Measurements from ENCODE around the gene MOGAT1. TPM values are rescaled to one million over a fixed set of nuclear protein-coding genes. Genes with fewer than 3 reads are reported as not detected.

Gene MOGAT1, protein sequence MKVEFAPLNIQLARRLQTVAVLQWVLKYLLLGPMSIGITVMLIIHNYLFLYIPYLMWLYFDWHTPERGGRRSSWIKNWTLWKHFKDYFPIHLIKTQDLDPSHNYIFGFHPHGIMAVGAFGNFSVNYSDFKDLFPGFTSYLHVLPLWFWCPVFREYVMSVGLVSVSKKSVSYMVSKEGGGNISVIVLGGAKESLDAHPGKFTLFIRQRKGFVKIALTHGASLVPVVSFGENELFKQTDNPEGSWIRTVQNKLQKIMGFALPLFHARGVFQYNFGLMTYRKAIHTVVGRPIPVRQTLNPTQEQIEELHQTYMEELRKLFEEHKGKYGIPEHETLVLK
- total RNA-seq (2014; rRNA removed) (not detected in 2 replicates), Bru-seq, nascent RNA (percentile 10 among the genes with signal in this experiment), BruChase-seq, experiment 1, labeled RNA remaining after a 6-hour chase (percentile 6 among the genes with signal in this experiment), BruChase-seq, experiment 2, labeled RNA remaining after a 2-hour chase (percentile 3 among the genes with signal in this experiment)
- long read RNA-seq = 0 reads

- ChIA-PET CTCF (no interaction called here), POLR2A (ENCODE audit: unreplicated experiment) (no interaction called here)
- no peak within 1 kb of the TSS for H3K27ac ChIP-seq (ENCODE audit: low read length)
- DNase-seq (no peak), ATAC-seq (0 out of 2 replicates have a peak, but pooled peaks have one; percentile 22)
- intact Hi-C loops (cut with micrococcal nuclease) = no loop called here
- TF ChIP-seq, protein P1, sequence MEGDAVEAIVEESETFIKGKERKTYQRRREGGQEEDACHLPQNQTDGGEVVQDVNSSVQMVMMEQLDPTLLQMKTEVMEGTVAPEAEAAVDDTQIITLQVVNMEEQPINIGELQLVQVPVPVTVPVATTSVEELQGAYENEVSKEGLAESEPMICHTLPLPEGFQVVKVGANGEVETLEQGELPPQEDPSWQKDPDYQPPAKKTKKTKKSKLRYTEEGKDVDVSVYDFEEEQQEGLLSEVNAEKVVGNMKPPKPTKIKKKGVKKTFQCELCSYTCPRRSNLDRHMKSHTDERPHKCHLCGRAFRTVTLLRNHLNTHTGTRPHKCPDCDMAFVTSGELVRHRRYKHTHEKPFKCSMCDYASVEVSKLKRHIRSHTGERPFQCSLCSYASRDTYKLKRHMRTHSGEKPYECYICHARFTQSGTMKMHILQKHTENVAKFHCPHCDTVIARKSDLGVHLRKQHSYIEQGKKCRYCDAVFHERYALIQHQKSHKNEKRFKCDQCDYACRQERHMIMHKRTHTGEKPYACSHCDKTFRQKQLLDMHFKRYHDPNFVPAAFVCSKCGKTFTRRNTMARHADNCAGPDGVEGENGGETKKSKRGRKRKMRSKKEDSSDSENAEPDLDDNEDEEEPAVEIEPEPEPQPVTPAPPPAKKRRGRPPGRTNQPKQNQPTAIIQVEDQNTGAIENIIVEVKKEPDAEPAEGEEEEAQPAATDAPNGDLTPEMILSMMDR (conservative IDR thresholded peaks at IDR 0.05; ENCODE audit: low read depth, low read length) = no peak
- no peak for TF ChIP-seq EZH2 (IDR thresholded peaks at IDR 0.05; ENCODE audit: low read length, unreplicated experiment)
- TF ChIP-seq EZH2phosphoT487 (IDR thresholded peaks at IDR 0.05; ENCODE audit: borderline replicate concordance, low read length) = no peak
- no peak within 1 kb of the TSS for H3K9ac ChIP-seq (ENCODE audit: low read length)
- 0 out of 2 replicates have a peak within 1 kb of the TSS, but pooled peaks have one; percentile 34 for H2AFZ ChIP-seq (ENCODE audit: low read length)
- peak within 1 kb of the TSS; percentile 61 for H3K4me2 ChIP-seq (ENCODE audit: low read length)
- no peaks in the 10 kb centered on the region; the same call in 1 of the 2 replicates for H3K4me1 ChIP-seq (ENCODE audit: insufficient read depth, low read length)
- BruUV-seq (replicated peaks) = no TSS peak
- H3K36me3 ChIP-seq (ENCODE audit: low read depth, low read length) = no peaks in the 10 kb centered on the region
- H3K9me3 ChIP-seq (ENCODE audit: low read length) = no peaks in the 10 kb centered on the region
- H3K27me3 ChIP-seq (ENCODE audit: low read length) = 0 out of 2 replicates have a peak, but pooled peaks cover 5% of the 10 kb centered on the region
- no peaks in the 10 kb centered on the region for H3F3A ChIP-seq (ENCODE audit: low read length, unreplicated experiment)
- H4K20me1 ChIP-seq (ENCODE audit: low read length) = no peaks in the 10 kb centered on the region
- H3K9me2 ChIP-seq (replicated peaks; ENCODE audit: low read length) = no peaks in the 10 kb centered on the region
- peak within 1 kb of the TSS; percentile 9; the same call in 1 of the 2 replicates for H3K4me3 ChIP-seq (ENCODE audit: low read length)
- H3K79me2 ChIP-seq (ENCODE audit: low read length) = no peaks in the 10 kb centered on the region
Observed at GRCh38 chr2:222671259-222672067, at the start of gene MOGAT1. TSS of gene MOGAT1 (plus strand) at chr2:222671658. CDS start at chr2:222671786, 128 bp downstream.

DNA sequence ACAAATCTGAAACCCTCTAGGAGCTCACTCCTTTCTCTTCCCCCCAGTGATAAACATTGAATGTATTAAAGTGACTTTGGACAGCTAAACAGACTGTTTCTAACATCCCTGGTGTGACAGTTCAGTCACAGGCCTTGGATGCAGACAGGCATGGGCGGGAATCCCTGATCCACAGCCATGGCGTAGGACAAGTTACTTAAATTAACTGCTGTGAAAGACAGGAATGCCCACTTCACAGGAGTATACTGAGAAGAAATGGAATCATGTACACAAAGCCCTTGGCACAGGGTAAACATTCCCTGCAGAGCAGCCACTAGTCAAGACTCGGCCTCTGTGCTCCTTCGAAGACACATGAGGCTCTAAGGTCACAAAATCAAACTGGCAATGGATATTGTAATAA, 49.6 kb upstream of the MOGAT1 start:
- Histone ChIP-seq H3F3A (ENCODE audit: low read length, unreplicated experiment) (no peaks in the 10 kb centered on the region), H3K9me2 (replicated peaks; ENCODE audit: low read length) (no peaks in the 10 kb centered on the region), H2AFZ (ENCODE audit: low read length) (no peak overlapping the region), H3K9ac (ENCODE audit: low read length) (no peak overlapping the region), H3K4me1 (ENCODE audit: insufficient read depth, low read length) (no peaks in the 10 kb centered on the region), H3K27ac (ENCODE audit: low read length) (no peak overlapping the region), H3K36me3 (ENCODE audit: low read depth, low read length) (peaks cover 59% of the 10 kb centered on the region), H3K9me3 (ENCODE audit: low read length) (no peaks in the 10 kb centered on the region), H3K27me3 (ENCODE audit: low read length) (no peaks in the 10 kb centered on the region), H3K4me3 (ENCODE audit: low read length) (no peak overlapping the region), H4K20me1 (ENCODE audit: low read length) (no peaks in the 10 kb centered on the region), H3K79me2 (ENCODE audit: low read length) (no peaks in the 10 kb centered on the region), H3K4me2 (ENCODE audit: low read length) (no peak overlapping the region)
- TF ChIP-seq EZH2 (IDR thresholded peaks at IDR 0.05; ENCODE audit: low read length, unreplicated experiment) (no peak), EZH2phosphoT487 (IDR thresholded peaks at IDR 0.05; ENCODE audit: borderline replicate concordance, low read length) (no peak)
- TF ChIP-seq, protein P1 (conservative IDR thresholded peaks at IDR 0.05; ENCODE audit: low read depth, low read length) = no peak
- POLR2A ChIA-PET (ENCODE audit: unreplicated experiment) = no interaction called here
- CTCF ChIA-PET = no interaction called here
- ATAC-seq = no peak
- no peak for DNase-seq
- BruUV-seq (replicated peaks) = no TSS peak
- intact Hi-C loops (cut with micrococcal nuclease) = no loop called here
